Neural progenitor cell (in vitro differentiated cells): ENCODE measurements around the gene AMMECR1L.

Experiments used
- EZH2 ChIP-seq: fragments of 200-600 bp; sonication (generic); IDR thresholded peaks from 2 replicates; pipeline ENCODE4 v1.6.1; 2017; ENCODE audit warnings: antibody characterized with exemption, mild to moderate bottlenecking, moderate library complexity
- EZH2phosphoT487 ChIP-seq: fragments of 200-600 bp; sonication (generic); IDR thresholded peaks from 2 replicates; pipeline ENCODE4 v1.6.1; 2017; ENCODE audit warnings: antibody characterized with exemption
- TF ChIP-seq, protein P1 (sequence below): fragments of 200-600 bp; sonication (generic); IDR thresholded peaks from 2 replicates; pipeline ENCODE4 v1.5.1; 2017; ENCODE audit warnings: antibody characterized with exemption, mild to moderate bottlenecking

DNA sequence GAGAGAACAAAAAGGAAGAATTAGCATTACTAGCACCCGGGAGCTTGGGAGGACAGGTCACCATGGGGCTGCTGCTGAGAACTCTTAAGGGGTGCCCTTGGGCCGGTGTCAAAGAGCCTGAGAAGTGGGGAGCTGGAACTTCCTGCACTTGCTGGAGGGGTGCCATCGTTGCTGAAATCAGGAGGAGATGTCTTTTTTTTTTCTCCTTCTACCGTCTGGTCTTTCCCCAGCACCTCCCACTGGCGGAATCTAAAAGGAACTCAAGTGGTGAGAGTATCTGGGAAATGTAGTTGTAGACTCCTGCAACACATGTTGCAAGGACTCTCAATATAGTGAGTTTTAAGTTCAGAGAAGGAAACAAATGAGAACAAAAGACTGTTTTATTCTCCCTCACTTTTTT lies 6.1 kb upstream of the AMMECR1L start:
- TF ChIP-seq, protein P1, sequence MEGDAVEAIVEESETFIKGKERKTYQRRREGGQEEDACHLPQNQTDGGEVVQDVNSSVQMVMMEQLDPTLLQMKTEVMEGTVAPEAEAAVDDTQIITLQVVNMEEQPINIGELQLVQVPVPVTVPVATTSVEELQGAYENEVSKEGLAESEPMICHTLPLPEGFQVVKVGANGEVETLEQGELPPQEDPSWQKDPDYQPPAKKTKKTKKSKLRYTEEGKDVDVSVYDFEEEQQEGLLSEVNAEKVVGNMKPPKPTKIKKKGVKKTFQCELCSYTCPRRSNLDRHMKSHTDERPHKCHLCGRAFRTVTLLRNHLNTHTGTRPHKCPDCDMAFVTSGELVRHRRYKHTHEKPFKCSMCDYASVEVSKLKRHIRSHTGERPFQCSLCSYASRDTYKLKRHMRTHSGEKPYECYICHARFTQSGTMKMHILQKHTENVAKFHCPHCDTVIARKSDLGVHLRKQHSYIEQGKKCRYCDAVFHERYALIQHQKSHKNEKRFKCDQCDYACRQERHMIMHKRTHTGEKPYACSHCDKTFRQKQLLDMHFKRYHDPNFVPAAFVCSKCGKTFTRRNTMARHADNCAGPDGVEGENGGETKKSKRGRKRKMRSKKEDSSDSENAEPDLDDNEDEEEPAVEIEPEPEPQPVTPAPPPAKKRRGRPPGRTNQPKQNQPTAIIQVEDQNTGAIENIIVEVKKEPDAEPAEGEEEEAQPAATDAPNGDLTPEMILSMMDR, result no peak
- no peak for TF ChIP-seq EZH2phosphoT487
- TF ChIP-seq EZH2, result no peak
